ENCODE measurements around the gene NEK4.

DNA sequence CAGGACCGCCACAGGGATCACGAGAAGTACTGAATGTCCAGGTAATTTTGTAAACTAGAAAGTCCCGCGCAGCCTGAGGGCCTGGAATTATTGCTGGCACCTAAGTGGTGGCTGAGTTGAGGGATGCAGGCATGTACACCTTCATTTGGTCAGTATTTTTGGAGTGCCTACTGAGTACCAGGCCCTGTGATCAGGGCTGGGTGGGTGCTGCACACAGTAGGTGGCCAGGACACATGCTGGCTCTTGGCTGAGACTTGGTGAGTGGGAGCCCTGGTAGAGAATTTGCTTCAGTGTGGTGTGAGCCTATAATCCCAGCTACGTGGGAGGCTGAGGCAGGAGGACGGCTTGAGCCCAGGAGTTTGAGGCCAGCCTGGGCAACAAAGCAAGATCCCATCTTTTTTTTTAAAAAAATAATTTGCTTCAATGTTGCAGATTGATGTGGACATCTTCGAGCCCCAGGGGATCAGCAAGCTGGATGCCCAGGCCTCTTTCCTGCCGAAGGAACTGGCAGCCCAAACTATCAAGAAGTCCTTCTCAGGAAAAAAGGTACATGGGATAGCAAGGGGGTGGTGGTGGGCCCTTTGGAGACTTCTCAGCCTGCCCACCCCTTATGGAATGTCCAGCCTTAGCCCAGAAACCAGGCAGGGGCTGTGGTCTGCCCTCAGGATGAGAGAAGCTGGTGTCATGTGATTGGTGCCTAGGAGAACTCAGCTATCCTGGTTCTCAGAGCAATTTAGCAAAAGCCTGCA lies 9.3 kb upstream of the NEK4 start:
- TF ChIP-seq, protein P1, sequence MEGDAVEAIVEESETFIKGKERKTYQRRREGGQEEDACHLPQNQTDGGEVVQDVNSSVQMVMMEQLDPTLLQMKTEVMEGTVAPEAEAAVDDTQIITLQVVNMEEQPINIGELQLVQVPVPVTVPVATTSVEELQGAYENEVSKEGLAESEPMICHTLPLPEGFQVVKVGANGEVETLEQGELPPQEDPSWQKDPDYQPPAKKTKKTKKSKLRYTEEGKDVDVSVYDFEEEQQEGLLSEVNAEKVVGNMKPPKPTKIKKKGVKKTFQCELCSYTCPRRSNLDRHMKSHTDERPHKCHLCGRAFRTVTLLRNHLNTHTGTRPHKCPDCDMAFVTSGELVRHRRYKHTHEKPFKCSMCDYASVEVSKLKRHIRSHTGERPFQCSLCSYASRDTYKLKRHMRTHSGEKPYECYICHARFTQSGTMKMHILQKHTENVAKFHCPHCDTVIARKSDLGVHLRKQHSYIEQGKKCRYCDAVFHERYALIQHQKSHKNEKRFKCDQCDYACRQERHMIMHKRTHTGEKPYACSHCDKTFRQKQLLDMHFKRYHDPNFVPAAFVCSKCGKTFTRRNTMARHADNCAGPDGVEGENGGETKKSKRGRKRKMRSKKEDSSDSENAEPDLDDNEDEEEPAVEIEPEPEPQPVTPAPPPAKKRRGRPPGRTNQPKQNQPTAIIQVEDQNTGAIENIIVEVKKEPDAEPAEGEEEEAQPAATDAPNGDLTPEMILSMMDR (IDR thresholded peaks at IDR 0.05; ENCODE audit: insufficient read depth, low read length), result no peak
- no peak for TF ChIP-seq GABPA (IDR thresholded peaks at IDR 0.05; ENCODE audit: low read depth)
- TF ChIP-seq, protein P2, sequence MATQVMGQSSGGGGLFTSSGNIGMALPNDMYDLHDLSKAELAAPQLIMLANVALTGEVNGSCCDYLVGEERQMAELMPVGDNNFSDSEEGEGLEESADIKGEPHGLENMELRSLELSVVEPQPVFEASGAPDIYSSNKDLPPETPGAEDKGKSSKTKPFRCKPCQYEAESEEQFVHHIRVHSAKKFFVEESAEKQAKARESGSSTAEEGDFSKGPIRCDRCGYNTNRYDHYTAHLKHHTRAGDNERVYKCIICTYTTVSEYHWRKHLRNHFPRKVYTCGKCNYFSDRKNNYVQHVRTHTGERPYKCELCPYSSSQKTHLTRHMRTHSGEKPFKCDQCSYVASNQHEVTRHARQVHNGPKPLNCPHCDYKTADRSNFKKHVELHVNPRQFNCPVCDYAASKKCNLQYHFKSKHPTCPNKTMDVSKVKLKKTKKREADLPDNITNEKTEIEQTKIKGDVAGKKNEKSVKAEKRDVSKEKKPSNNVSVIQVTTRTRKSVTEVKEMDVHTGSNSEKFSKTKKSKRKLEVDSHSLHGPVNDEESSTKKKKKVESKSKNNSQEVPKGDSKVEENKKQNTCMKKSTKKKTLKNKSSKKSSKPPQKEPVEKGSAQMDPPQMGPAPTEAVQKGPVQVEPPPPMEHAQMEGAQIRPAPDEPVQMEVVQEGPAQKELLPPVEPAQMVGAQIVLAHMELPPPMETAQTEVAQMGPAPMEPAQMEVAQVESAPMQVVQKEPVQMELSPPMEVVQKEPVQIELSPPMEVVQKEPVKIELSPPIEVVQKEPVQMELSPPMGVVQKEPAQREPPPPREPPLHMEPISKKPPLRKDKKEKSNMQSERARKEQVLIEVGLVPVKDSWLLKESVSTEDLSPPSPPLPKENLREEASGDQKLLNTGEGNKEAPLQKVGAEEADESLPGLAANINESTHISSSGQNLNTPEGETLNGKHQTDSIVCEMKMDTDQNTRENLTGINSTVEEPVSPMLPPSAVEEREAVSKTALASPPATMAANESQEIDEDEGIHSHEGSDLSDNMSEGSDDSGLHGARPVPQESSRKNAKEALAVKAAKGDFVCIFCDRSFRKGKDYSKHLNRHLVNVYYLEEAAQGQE (IDR thresholded peaks at IDR 0.05; ENCODE audit: insufficient replicate concordance, low read depth), result no peak

Data from HL-60 (cell line).